HG02938 (cell line): ENCODE results near the gene CTSE.

ENCODE experiments used
- ATAC-seq: cut with Tn5 transposase; IDR thresholded peaks from one replicate; pipeline ENCODE4 v1.9.1; 2021; ENCODE audit warnings: mild to moderate bottlenecking, moderate library complexity; ENCODE audit not compliant: unreplicated experiment

Gene CTSE

GRCh38 chr1:206050655-206051235 is 27.1 kb upstream of the CTSE start:
- ATAC-seq: peak; percentile 71

GRCh38 chr1:206049919-206050600 is 26.4 kb upstream of the CTSE start:
- no peak for ATAC-seq

- ATAC-seq: peak; percentile 43
Observed at GRCh38 chr1:206049293-206049692, 25.6 kb upstream of the CTSE start.

- ATAC-seq: no peak
Observed at GRCh38 chr1:206048582-206048981, 24.9 kb upstream of the CTSE start.

GRCh38 chr1:206047271-206047670 is 23.6 kb upstream of the CTSE start:
- ATAC-seq: no peak

GRCh38 chr1:206041640-206042039 is 17.9 kb upstream of the CTSE start:
- no peak for ATAC-seq

- no peak for ATAC-seq
Observed at GRCh38 chr1:206040328-206040727, 16.6 kb upstream of the CTSE start.

- ATAC-seq: no peak
Observed at GRCh38 chr1:206039046-206039973, 15.6 kb upstream of the CTSE start.

GRCh38 chr1:206037581-206037980 is 13.9 kb upstream of the CTSE start:
- no peak for ATAC-seq

- no peak for ATAC-seq
Observed at GRCh38 chr1:206036663-206037455, 13.2 kb upstream of the CTSE start.

- ATAC-seq: no peak
Observed at GRCh38 chr1:206035027-206035426, 11.3 kb upstream of the CTSE start.

- no peak for ATAC-seq
Observed at GRCh38 chr1:206032380-206033140, 8.9 kb upstream of the CTSE start.

- no peak for ATAC-seq
Observed at GRCh38 chr1:206030714-206031113, 7.0 kb upstream of the CTSE start.

GRCh38 chr1:206030191-206030590 is 6.5 kb upstream of the CTSE start:
- no peak for ATAC-seq

GRCh38 chr1:206029484-206029883 is 5.8 kb upstream of the CTSE start:
- no peak for ATAC-seq

GRCh38 chr1:206025283-206025820 is 1.7 kb upstream of the CTSE start:
- no peak for ATAC-seq

- no peak for ATAC-seq
Observed at GRCh38 chr1:206022766-206023165, 929 bp downstream of the CTSE start.

- no peak for ATAC-seq
Observed at GRCh38 chr1:206021626-206022365, 1.9 kb downstream of the CTSE start.

- ATAC-seq: no peak
Observed at GRCh38 chr1:206021008-206021625, 2.6 kb downstream of the CTSE start.
